Naive thymus-derived CD4-positive, alpha-beta T cell (primary cell): ENCODE data around the gene PDE6B. TPM values are rescaled to one million over a fixed set of nuclear protein-coding genes. Genes with fewer than 3 reads are reported as not detected.

Experiments
- ATAC-seq: fragments of 150-1000 bp; cut with Tn5 transposase; 2 replicates; pipeline ENCODE4 v1.10.0; 2021; ENCODE audit warnings: mild to moderate bottlenecking, moderate library complexity
- CTCF ChIA-PET: fragments of 350-600 bp; sonication (Branson Sonifier 250); formaldehyde crosslinking; loops from one replicate; lab custom pipeline; 2021; ENCODE audit warnings: antibody characterized with exemption; lab: Charles Lee
- POLR2A ChIA-PET: fragments of 350-600 bp; sonication (Branson Sonifier 250); formaldehyde crosslinking; loops from one replicate; lab custom pipeline; 2021; ENCODE audit warnings: antibody characterized with exemption, inconsistent platforms; lab: Charles Lee
- DNase-seq, 9 donors: peaks; one replicate each; pipeline versions ENCODE4 v3.0.0 to v3.0.0-alpha.2; 2020 to 2022; ENCODE audit warnings: mixed read lengths in 1 of 9
- H3K27ac ChIP-seq: one replicate; pipeline ENCODE4 v1.7.0; 2013; ENCODE audit warnings: mild to moderate bottlenecking, low read depth, low read length, moderate library complexity
- H3K27me3 ChIP-seq, 2 donors: one replicate each; pipeline ENCODE4 v1.7.0; 2013; ENCODE audit warnings: low read length in 2 of 2, mild to moderate bottlenecking in 2 of 2, moderate library complexity in 2 of 2; ENCODE audit not compliant: control insufficient read depth in 2 of 2, insufficient read depth in 2 of 2
- H3K36me3 ChIP-seq, 3 experiments: 1 replicate in 2 of 3; 2 replicates in 1 of 3; pipeline ENCODE4 v1.7.0; 2013; ENCODE audit warnings: low read length in 3 of 3, mild to moderate bottlenecking in 3 of 3, moderate library complexity in 1 of 3; ENCODE audit not compliant: insufficient read depth in 3 of 3, control insufficient read depth in 2 of 3
- H3K4me1 ChIP-seq, 2 donors: one replicate each; pipeline ENCODE4 v1.7.0; 2013; ENCODE audit warnings: low read length in 2 of 2, mild to moderate bottlenecking in 2 of 2, moderate library complexity in 1 of 2; ENCODE audit not compliant: control insufficient read depth in 2 of 2, insufficient read depth in 2 of 2
- H3K4me3 ChIP-seq: 2 replicates; pipeline ENCODE4 v1.7.0; 2013; ENCODE audit warnings: mild to moderate bottlenecking, low read length
- H3K9me3 ChIP-seq, 3 experiments: 1 replicate in 2 of 3; 2 replicates in 1 of 3; pipeline ENCODE4 v1.7.0; 2013; ENCODE audit warnings: low read length in 3 of 3; ENCODE audit not compliant: control insufficient read depth in 2 of 3
- H3K27ac Mint-ChIP-seq, 9 donors: one replicate each; pipeline ENCODE4 v1.8.0; 2020 to 2022; ENCODE audit warnings: mixed read lengths in 9 of 9, mild to moderate bottlenecking in 8 of 9, moderate library complexity in 5 of 9, inconsistent platforms in 2 of 9
- H3K27me3 Mint-ChIP-seq, 5 donors: one replicate each; pipeline ENCODE4 v1.8.0; 2021 to 2022; ENCODE audit warnings: mixed read lengths in 5 of 5, mild to moderate bottlenecking in 1 of 5
- H3K36me3 Mint-ChIP-seq, 5 donors: one replicate each; pipeline ENCODE4 v1.8.0; 2020 to 2022; ENCODE audit warnings: mixed read lengths in 5 of 5, mild to moderate bottlenecking in 3 of 5, inconsistent platforms in 1 of 5
- H3K4me1 Mint-ChIP-seq, 7 donors: one replicate each; pipeline ENCODE4 v1.8.0; 2020 to 2022; ENCODE audit warnings: mixed read lengths in 7 of 7, mild to moderate bottlenecking in 3 of 7, inconsistent platforms in 1 of 7
- H3K4me3 Mint-ChIP-seq, 10 donors: one replicate each; pipeline ENCODE4 v1.8.0; 2020 to 2022; ENCODE audit warnings: mild to moderate bottlenecking in 10 of 10, mixed read lengths in 10 of 10, moderate library complexity in 6 of 10, inconsistent platforms in 2 of 10
- H3K9me3 Mint-ChIP-seq, 11 donors: one replicate each; pipeline ENCODE4 v1.8.0; 2020 to 2022; ENCODE audit warnings: mixed read lengths in 11 of 11, mild to moderate bottlenecking in 4 of 11, inconsistent platforms in 1 of 11, moderate library complexity in 1 of 11
- intact Hi-C, 2 donors: fragments of 100-400 bp; cut with micrococcal nuclease; formaldehyde crosslinking; loops; one replicate each; pipeline ENCODE4 v1.15.1; 2023
- polyA plus RNA-seq, 2 donors: library from polyadenylated mRNA; unstranded; fragments of 300-500 nt; fragmentation: Illumina TruSeq; gene quantifications; one replicate each; pipeline ENCODE4 v1.2.3, GENCODE V29; 2021
- total RNA-seq, 6 experiments: library from RNA in 5 of 6; stranded (reverse) in 5 of 6; gene quantifications; 1 replicate in 5 of 6; 2 replicates in 1 of 6; pipeline ENCODE4 v1.2.3 and lab custom pipeline; 2021 to 2026

Gene PDE6B
- total and polyA plus RNA-seq, 7 experiments from 2014 or later: 13.7 to 28.3 (median 19.8) TPM

DNA sequence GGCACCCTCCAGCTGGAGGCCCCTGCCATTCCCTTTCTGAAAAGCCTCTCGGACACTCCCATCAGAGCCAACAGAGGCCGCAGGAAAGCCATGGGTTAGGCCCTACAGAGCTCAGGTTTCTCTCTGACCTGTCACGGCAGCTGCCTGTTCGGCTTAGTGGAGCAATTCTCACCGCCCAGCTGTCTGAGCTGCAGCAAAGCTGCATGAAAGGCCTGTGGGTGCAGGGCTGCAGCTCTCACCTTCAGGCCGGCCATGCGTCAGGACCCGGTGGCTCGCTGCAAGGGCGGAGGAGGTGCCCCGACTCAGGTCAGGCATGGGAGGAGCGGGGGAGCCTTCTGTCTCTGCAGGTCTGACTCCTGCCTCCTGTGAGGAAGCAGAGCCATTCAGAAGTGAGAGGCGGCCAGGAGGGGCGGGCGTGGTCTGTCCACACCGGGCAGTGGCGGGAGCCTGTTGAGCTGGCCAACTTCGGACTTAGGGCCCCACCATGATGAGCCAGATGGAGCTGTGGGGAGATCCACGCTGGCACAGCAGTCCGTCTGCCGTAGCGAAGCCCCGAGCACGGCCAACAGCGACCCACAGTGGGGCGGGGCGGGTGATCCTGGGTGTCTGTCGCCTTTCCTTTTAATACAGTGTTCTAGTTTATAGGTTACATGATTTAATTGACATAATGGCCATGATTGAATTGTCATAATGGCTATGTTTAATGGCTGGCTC lies 23.4 kb downstream of the PDE6B start:
- peaks cover 0 to 3% of the 10 kb centered on the region in 2 donors for H3K27me3 ChIP-seq
- H3K4me3 Mint-ChIP-seq: no peak overlapping the region
- no peaks in the 10 kb centered on the region for H3K9me3 ChIP-seq
- no peaks in the 10 kb centered on the region for H3K36me3 Mint-ChIP-seq
- DNase-seq (no peak), ATAC-seq (no peak)
- H3K36me3 ChIP-seq: no peaks in the 10 kb centered on the region
- peaks cover 0 to 8% (median 7%) of the 10 kb centered on the region in 7 donors for H3K4me1 Mint-ChIP-seq
- peaks cover 0 to 8% (median 0%) of the 10 kb centered on the region in 11 donors for H3K9me3 Mint-ChIP-seq
- no peak overlapping the region for H3K27ac Mint-ChIP-seq
- no peaks in the 10 kb centered on the region for H3K4me1 ChIP-seq
- H3K27ac ChIP-seq: no peak overlapping the region
- ChIA-PET POLR2A (no interaction called here), CTCF (no interaction called here)
- intact Hi-C loops: no loop called here
- H3K4me3 ChIP-seq: no peak overlapping the region
- peaks cover 0 to 35% (median 19%) of the 10 kb centered on the region in 5 donors for H3K27me3 Mint-ChIP-seq

DNA sequence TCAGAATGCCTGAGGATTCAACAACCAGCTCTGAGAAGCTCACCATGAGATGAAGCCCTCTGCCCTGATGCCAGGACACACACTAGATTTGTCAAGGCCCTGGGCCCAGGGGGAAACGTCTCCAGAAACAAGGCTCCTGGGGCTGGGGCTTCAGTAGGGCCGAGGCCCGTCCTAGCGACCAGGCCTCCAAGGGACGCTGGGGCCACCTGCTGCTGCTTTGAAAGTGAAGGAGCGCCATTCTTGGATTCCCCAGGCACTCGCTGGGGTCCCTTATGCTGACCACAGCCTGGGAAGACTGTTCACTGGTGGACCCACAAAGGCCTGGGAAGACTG lies 23.9 kb downstream of the PDE6B start:
- Histone ChIP-seq H3K27ac (no peak overlapping the region), H3K27me3 (peaks cover 0 to 3% of the 10 kb centered on the region in 2 donors), H3K9me3 (no peaks in the 10 kb centered on the region), H3K4me3 (no peak overlapping the region), H3K36me3 (no peaks in the 10 kb centered on the region), H3K4me1 (no peaks in the 10 kb centered on the region)
- peaks cover 0 to 35% (median 17%) of the 10 kb centered on the region in 5 donors for H3K27me3 Mint-ChIP-seq
- CTCF ChIA-PET: no interaction called here
- no peak overlapping the region for H3K27ac Mint-ChIP-seq
- peaks cover 0 to 4% (median 0%) of the 10 kb centered on the region in 11 donors for H3K9me3 Mint-ChIP-seq
- no peaks in the 10 kb centered on the region for H3K36me3 Mint-ChIP-seq
- no peak overlapping the region for H3K4me3 Mint-ChIP-seq
- intact Hi-C loops: no loop called here
- POLR2A ChIA-PET: no interaction called here
- no peak for DNase-seq
- H3K4me1 Mint-ChIP-seq: peaks cover 0 to 8% (median 7%) of the 10 kb centered on the region in 7 donors
- ATAC-seq: no peak

DNA sequence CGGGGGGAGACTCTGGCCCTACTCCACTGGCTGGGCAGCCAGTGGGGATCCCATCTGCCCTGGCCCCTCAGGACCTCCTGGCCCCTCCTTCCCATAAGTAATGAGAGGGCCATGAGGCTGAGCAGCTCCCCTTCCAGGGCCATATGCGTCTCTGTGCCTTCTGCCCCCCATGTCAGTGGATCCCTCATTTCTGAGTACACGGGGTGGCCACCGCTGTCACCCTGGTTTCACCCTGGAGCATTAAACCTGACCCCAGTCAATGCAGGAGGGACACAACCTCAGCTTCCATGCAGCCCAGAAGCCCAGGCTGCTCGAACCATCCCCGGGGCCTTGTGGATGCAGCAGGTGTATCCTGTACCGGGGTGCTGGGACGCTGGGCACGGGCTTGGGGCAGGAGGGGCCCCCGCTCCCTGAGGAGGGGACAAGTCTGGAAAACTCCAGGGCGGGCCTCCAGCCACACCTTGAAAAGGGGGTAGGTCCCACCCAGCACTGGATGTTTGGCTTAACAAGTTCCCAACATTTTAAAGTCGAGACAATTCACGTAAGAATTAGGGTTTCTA lies 24.5 kb downstream of the PDE6B start:
- H3K36me3 Mint-ChIP-seq: no peaks in the 10 kb centered on the region
- no peak overlapping the region for H3K27ac Mint-ChIP-seq
- Histone ChIP-seq H3K27ac (no peak overlapping the region), H3K9me3 (no peaks in the 10 kb centered on the region), H3K36me3 (no peaks in the 10 kb centered on the region), H3K27me3 (peaks cover 0 to 3% of the 10 kb centered on the region in 2 donors), H3K4me1 (no peaks in the 10 kb centered on the region), H3K4me3 (no peak overlapping the region)
- H3K4me1 Mint-ChIP-seq: peaks cover 0 to 8% (median 7%) of the 10 kb centered on the region in 7 donors
- peaks cover 0 to 35% (median 17%) of the 10 kb centered on the region in 5 donors for H3K27me3 Mint-ChIP-seq
- peaks cover 0 to 2% (median 0%) of the 10 kb centered on the region in 11 donors for H3K9me3 Mint-ChIP-seq
- intact Hi-C loops: no loop called here
- DNase-seq (no peak), ATAC-seq (no peak)
- ChIA-PET POLR2A (no interaction called here), CTCF (no interaction called here)
- no peak overlapping the region for H3K4me3 Mint-ChIP-seq

DNA sequence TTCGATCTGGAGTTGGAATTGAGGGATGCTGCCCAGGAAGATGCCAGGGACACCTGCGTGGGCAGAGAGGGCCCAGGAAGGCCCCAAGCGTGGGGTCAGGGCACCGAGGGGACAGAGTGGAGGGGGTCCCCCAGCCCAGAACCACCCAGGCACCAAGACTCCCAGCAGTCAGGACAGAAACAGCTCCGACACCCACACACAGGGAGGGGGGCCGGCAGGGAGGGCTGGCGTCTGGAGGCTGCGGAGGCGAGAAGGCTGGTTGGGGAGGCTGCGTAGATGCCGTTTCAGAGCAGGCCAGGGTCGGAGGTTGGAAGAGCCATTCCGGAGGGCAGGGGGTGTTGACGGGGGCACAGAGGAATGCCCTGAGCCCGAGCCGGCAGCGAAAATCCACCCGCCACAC lies 25.1 kb downstream of the PDE6B start:
- intact Hi-C loops: no loop called here
- H3K4me1 ChIP-seq: no peaks in the 10 kb centered on the region
- H3K4me3 Mint-ChIP-seq: no peak overlapping the region
- ChIA-PET CTCF (no interaction called here), POLR2A (no interaction called here)
- peaks cover 0 to 3% of the 10 kb centered on the region in 2 donors for H3K27me3 ChIP-seq
- DNase-seq (no peak), ATAC-seq (no peak)
- peaks cover 0 to 32% (median 14%) of the 10 kb centered on the region in 5 donors for H3K27me3 Mint-ChIP-seq
- H3K4me3 ChIP-seq: no peak overlapping the region
- no peak overlapping the region for H3K27ac ChIP-seq
- H3K27ac Mint-ChIP-seq: no peak overlapping the region
- H3K36me3 ChIP-seq: no peaks in the 10 kb centered on the region
- H3K9me3 ChIP-seq: no peaks in the 10 kb centered on the region
- no peaks in the 10 kb centered on the region for H3K36me3 Mint-ChIP-seq
- H3K9me3 Mint-ChIP-seq: no peaks in the 10 kb centered on the region
- peaks cover 0 to 8% (median 7%) of the 10 kb centered on the region in 7 donors for H3K4me1 Mint-ChIP-seq

DNA sequence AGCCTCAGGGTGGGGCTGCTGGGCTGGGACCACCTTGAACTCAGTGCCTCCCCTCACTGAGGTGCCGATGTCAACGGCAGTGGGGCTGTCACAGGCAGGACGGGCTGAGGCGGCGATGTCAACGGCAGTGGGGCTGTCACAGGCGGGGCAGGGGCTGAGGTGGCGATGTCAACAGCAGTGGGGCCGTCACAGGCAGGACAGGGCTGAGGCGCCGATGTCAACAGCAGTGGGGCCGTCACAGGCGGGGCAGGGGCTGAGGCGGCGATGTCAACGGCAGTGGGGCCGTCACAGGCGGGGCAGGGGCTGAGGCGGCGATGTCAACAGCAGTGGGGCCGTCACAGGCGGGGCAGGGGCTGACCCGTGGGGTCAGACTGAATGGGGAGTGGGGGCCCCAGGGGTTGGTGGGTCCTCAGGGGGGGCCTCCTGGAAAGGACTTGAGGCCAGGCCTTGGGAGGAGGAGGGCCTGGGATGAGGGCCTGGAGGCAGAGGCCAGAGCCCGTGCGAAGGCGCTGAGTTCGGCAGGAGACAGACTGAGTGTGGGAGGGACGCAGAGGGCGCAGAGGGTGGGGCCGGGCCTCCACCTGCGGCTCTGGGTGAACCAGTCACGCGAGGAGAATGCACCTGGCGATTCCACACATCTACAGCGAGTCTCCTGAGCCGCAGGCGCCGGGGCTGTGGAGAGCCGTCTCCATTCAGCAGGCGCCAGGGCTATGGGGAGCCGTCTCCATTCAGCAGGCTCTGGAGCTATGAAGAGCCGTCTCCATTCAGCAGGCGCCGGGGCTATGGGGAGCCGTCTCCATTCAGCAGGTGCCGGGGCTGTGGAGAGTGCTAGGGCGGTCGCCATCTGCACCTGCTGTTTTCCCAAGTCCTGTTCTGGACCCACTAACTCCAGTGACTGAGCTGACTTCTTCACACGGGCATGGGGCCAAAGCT lies 25.8 kb downstream of the PDE6B start:
- ChIA-PET CTCF (no interaction called here), POLR2A (no interaction called here)
- ATAC-seq: no peak
- Mint-ChIP-seq H3K36me3 (no peaks in the 10 kb centered on the region), H3K27ac (no peak overlapping the region), H3K4me1 (peaks cover 0 to 5% (median 2%) of the 10 kb centered on the region in 7 donors), H3K4me3 (no peak overlapping the region), H3K9me3 (no peaks in the 10 kb centered on the region), H3K27me3 (peaks cover 0 to 27% (median 6%) of the 10 kb centered on the region in 5 donors)
- intact Hi-C loops: no loop called here
- Histone ChIP-seq H3K9me3 (no peaks in the 10 kb centered on the region), H3K4me3 (no peak overlapping the region), H3K27ac (no peak overlapping the region), H3K4me1 (no peaks in the 10 kb centered on the region), H3K27me3 (no peaks in the 10 kb centered on the region), H3K36me3 (no peaks in the 10 kb centered on the region)
- no peak for DNase-seq

DNA sequence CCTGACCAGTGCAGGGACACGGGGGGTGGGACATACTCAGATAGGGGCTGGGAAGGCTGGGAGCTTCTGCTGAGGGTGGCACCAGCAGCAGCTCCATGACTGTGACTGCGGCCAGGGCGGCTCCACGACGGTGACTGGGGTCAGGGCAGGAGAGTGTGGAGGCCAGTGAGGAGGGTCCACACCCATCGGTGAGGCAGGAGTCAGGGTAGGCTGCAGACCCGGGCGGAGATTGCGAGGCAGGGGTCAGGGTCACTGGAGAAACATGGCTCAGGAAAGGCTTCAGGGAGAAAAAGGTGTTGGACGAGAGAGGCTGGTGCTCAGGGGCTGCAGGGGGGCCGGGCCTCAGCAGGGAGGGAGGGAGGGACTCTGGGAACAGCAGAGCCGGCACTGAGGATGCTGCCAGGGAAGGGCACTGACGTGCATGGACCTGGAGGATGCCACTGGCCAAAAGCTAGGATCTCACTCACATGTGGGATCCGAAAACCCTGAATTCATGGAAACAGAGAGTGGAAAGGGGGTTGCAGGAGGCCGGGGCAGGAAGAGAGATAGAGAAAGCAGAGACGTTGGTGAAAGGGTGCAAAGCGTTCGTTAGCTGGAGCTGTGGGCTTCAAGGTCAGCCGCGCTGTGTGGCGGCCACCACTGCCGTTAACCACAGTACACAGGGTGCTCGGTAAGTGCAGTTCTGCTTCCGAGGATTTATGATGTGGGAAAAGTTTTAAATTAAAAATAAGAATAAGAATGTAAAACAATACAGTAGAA lies 26.7 kb downstream of the PDE6B start:
- DNase-seq (no peak), ATAC-seq (no peak)
- peaks cover 0 to 18% (median 0%) of the 10 kb centered on the region in 5 donors for H3K27me3 Mint-ChIP-seq
- Histone ChIP-seq H3K9me3 (no peaks in the 10 kb centered on the region), H3K4me3 (no peak overlapping the region), H3K36me3 (no peaks in the 10 kb centered on the region), H3K4me1 (no peaks in the 10 kb centered on the region), H3K27me3 (no peaks in the 10 kb centered on the region), H3K27ac (no peak overlapping the region)
- H3K4me1 Mint-ChIP-seq: no peaks in the 10 kb centered on the region
- intact Hi-C loops: no loop called here
- no peaks in the 10 kb centered on the region for H3K36me3 Mint-ChIP-seq
- CTCF ChIA-PET: no interaction called here
- H3K27ac Mint-ChIP-seq: no peak overlapping the region
- POLR2A ChIA-PET: no interaction called here
- H3K4me3 Mint-ChIP-seq: no peak overlapping the region
- H3K9me3 Mint-ChIP-seq: no peaks in the 10 kb centered on the region
